ENCODE measurements around the gene KIF19.
A peak's percentile ranks its signal among the peaks of the same experiment; 100 is the strongest.
"Not testable (repeated sequence)": the region's sequence is repeated elsewhere in the genome, so short reads cannot be mapped to it uniquely, and the experiment has no call there.

The KIF19 gene

DNA sequence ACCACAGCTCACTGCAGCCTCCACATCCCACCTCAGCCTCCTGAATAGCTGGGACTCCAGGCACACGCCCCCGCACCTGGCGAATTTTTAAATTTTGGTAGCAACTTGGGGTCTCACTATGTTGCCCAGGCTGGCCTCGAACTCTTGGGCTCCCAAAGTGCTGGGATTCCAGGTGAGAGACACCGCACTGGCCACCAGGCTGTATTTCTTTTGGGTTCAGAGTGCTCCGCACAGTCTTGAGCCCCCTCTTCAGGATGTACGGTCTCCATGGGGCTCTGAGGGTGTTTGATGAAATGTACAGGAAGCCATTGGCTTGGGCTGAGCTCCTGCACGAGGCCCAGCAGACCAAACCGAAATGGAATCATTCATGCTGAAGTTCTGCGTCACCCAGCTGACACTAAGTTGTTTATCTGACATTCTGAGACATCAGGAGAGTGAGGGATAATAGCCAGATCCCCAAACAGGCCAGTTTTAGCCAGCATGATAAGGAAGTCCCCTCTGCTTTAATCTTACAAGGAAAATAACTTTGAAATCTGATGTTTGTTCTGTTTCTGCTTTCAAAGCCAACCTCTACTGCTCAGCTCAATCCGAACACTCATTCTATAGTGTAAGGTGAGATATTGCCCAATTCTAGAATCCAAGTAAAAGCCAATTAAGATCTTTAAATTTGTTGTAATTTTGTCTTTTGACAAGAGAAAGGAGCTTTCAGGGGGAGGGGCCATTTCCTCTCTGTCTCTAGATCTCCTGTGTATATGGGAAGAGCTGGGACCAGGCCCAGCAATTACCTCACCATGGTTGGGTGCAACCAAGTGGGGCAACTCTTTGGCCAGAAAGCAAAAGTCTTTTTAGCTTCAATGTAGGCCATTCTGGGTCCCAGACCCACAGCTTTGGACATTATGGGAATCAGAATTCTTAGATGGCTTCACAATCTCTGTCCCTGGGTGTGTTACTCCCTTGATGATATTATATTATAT is 64.9 kb downstream of the KIF19 start:
- no peak for DNase-seq

DNA sequence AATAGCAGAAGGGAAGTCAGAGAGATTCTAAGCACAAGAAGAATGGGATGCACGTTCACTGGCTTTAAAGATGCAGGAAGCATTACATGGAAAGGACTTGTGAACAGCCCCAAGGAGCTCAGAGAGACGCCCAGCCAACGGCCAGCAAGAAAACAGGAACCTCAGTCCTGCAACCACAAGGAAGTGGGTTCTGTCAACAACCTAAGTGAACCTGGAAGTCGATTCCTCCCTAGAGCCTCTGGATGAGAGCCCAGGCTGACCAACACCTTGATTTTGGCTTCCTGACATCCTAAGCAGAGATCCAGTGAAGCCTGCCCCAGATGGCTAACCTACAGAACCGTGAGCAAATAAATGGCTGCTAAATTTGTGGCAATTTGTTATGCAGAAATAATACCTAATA is 65.7 kb downstream of the KIF19 start:
- DNase-seq = peak; percentile 13 to 56 (median 48)

DNA sequence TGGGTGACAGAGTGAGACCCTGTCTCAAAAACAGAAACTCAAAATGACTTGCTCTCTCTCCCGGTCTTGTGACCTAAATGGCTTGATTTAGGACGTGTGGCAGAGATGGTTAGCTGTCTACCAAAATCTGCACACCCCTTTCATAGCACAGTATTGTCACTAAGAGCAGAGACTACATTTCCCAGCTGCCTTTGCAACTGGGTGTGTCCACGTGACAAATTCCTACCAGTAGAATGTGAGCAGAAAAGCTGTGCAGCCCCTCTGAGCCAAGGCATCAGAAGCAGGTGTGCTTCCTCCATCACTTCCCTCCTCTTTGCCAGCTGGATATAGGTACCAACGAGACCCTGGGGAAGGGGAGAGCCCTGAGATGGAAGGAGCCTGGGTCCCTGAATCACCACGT is 66.8 kb downstream of the KIF19 start:
- DNase-seq = no peak

DNA sequence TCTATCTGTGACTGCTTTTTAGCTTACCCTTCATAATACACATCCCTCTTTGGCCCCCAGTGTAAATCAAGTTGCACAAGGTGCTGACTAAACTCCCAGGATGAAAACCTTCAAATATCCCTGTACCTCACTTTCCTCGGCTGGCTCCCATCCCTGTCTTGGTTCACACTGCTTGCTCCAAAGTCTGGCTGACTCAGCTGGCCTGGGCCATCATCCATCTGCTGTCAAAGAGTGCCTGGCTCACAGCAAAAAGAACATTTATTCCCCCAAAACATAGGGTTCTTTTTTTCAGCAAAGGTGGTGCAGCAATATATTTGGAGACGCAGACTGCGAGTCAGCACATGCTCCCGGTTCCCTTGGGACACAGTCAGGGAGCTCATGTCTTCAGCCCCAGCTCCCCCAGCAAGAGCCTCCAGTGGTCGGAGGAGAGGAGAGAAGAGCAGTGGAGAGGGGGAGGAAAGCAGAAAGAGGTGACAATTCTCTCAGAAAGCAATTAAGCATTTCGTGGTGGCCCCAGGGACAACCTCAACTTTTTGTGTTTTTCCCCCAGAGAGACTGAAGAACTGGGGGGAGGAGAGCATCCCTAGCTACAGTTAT is 67.4 kb downstream of the KIF19 start:
- no peak for DNase-seq

DNA sequence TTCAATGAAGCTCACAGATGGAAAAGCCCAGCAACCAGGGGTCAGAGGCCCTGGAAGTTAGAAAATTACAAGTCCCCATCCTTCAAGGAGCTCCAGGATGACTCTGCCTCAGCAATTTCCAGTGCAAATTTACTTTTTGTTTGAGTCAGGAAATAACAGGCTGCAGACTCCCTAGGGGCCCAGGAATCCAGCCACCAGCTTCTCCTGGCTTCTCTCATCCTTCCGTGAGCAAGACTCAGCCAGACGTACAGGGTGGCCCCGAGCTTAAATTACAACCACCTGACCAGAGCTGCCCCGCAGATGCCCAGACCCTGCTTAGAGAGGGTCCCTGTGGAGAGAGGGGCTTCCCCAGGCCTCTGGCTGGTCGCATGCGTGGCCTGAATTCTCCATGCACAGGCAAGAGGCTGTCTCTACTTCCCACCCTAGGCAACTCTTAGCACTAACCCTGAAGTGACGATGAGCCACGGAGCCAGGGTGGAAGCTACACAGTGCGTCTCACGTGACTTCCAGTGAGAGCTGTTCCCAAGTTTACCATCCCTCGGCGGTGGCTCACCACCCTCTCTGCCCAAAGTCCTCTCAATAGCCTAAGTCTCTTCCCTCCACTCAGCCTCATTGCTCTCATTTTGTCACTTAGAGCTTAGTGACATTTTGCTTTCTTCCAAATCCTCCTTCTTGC is 68.4 kb downstream of the KIF19 start:
- DNase-seq = no peak

DNA sequence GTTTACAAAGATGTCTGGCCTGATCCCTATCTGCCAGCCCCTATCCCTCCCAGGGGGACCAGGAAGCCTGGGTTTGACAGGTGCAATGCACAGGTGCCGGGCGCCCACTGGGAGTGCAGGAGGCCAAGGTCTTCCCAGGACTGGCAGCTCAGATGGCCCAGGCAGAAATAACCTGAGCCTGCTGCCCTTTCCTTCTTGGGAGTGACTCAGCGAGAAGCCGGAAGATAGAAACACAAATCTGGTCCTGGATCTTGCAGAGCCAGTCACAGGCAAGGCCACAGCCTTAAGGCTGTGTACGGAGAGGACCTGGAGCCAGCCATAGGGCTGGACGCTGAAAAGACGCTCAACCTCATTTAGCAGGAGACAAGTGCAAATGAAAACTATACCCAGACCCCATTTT is 69.0 kb downstream of the KIF19 start:
- DNase-seq = no peak

DNA sequence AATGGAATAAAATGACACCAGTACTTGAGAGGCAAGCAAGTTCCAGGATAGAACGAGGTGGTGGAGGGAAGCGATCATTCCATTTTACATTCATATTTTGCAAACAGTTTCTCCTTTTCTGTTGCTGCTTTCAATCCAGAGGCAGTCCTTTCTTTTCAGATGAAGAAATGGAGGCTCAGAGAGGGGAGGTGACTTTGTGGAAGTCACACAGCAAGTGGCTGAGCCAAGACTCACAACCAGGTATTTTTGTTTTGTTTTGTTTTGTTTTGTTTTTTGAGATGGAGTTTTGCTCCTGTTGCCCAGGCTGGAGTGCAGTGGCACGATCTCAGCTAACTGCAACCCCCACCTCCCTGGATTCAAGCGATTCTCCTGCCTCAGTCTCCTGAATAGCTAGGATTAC is 70.5 kb downstream of the KIF19 start:
- DNase-seq = no peak

DNA sequence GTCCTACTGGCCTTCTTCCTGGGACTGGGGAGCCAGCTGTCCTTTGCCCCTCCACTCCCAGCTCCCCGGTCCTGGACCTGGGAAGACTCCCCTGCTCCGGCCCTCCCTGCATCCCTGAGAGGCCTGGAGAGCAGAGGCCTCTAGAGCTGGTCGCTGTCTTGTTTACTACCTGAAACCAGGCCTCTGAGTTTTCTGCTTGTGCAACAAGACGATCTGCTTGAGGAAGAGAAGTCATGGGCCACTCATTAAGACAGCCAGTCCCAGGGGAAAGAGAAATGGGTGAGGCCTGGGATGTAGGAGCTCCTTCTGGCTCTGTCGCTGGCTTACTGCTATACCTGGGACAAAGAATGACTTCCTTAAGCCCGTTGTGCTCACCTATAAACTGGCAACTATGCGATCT is 76.0 kb downstream of the KIF19 start:
- no peak for DNase-seq

DNA sequence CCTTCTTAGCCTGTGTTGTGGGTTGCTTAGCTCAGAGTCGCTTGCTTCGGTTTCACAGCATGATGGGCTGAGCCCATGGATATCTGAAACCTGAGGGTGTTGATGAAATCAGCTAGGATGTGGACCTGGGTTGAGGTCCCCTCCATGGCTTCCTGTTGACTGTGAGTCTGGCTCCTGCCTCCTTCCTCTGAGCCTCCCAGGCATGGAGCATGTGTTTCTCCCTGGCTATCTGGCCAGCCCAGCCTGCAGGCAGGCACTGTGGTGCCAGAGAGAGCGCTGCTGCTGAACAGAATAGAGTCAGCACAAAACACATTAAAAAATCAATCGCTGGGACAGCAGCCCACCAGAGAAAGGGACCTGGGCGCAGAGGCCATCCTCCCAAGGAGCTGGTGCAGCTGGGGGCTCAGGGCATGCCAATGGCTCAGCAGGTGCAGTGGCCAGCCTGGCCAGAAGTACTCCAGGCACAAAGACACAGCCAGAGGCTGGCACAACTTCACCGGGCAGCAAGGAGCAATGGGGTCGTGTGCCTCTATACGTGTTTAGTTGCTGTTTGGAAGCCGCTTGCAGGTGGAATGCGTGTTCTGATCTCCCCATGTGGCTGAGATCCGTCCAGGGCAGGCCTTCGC is 77.6 kb downstream of the KIF19 start:
- DNase-seq = no peak

DNA sequence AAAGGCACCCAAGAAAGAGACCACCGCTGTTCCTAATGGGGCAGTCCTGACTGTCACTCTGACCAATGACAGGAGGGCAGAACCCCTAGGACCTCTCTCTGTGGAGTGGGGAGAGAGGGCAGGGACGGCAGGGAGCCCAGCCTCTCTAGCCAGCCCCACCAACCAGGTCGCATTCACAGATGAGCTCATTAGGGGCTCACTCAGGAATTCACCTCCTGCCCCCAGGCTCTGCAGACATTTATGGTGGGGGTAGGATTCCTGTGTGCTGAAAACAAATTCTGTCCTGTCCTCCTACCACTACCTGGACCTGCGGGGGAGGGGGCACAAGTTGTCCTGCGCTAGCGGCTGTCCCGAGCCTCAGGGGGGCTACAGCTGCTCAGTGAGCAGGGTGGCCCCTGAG is 78.2 kb downstream of the KIF19 start:
- DNase-seq = no peak

DNA sequence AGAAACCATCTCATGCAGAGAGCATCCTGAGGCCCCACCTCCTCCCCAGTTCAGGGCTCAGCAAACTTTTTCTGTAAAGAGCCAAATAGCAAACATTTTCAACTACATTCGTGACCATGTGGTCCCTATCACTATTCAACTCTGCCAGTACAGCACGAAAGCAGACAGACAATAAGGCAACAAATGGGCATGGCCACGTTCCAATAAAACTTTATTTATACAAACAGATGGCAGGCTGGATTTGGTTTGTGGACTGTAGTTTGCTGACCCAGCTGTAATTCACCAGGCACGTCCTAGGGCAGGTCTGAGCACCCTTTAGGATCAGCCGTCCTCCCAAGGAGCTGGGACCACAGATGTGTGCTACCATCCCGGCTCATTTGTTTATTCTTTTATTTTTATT is 78.8 kb downstream of the KIF19 start:
- no peak for DNase-seq

DNA sequence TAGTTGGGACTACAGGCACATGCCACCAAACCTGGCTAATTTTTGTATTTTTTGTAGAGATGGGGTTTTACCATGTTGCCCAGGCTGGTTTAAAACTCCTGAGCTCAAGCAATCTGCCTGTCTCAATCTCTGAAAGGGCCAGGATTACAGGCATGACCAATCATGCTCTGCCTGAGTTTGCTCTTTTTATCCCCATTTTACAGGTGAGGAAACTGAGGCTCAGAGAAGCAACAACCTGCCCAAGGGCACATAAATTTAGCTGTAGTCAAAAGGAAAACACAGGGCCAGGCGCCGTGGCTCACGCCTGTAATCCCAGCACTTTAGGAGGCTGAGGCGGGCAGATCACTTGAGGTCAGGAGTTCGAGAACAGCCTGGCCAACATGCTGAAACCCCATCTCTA is 79.3 kb downstream of the KIF19 start:
- not testable (repeated sequence) for DNase-seq

Data from suppressor macrophage (primary cell).